Karpas-422 (cell line): ENCODE data around the gene FOXE3. TPM values are rescaled to one million over a fixed set of nuclear protein-coding genes. Genes with fewer than 3 reads are reported as not detected.

ENCODE experiments used
- DNase-seq: peaks from one replicate; pipeline ENCODE4 v3.0.0-alpha.2; 2015
- H2AFZ ChIP-seq: fragments of 200-600 bp; sonication (generic); 2 replicates; pipeline ENCODE4 v1.6.1; 2014; ENCODE audit warnings: antibody characterized with exemption, low read length, mixed read lengths
- H3K27ac ChIP-seq: fragments of 200-600 bp; sonication (generic); 2 replicates; pipeline ENCODE4 v1.5.1; 2014; ENCODE audit warnings: mild to moderate bottlenecking, low read length, moderate library complexity
- H3K27me3 ChIP-seq: fragments of 200-600 bp; sonication (generic); 2 replicates; pipeline ENCODE4 v1.6.1; 2014; ENCODE audit warnings: low read length, mixed read lengths
- H3K36me3 ChIP-seq: fragments of 200-600 bp; sonication (generic); 2 replicates; pipeline ENCODE4 v1.6.1; 2014; ENCODE audit warnings: low read length, mixed read lengths; ENCODE audit not compliant: insufficient read depth
- H3K4me1 ChIP-seq: fragments of 200-600 bp; sonication (generic); 2 replicates; pipeline ENCODE4 v1.6.1; 2014; ENCODE audit warnings: mild to moderate bottlenecking, low read length, mixed read lengths
- H3K4me2 ChIP-seq: fragments of 200-600 bp; sonication (generic); 2 replicates; pipeline ENCODE4 v1.6.1; 2014; ENCODE audit warnings: low read length, low read depth, mild to moderate bottlenecking; ENCODE audit not compliant: poor library complexity, severe bottlenecking
- H3K4me3 ChIP-seq: fragments of 200-600 bp; sonication (generic); 2 replicates; pipeline ENCODE4 v1.5.1; 2014; ENCODE audit warnings: mild to moderate bottlenecking, antibody characterized with exemption, low read length, mixed read lengths
- H3K79me2 ChIP-seq: fragments of 200-600 bp; sonication (generic); 2 replicates; pipeline ENCODE4 v1.6.1; 2014; ENCODE audit warnings: mild to moderate bottlenecking, low read length, mixed read lengths
- H3K9ac ChIP-seq: fragments of 200-600 bp; sonication (generic); 2 replicates; pipeline ENCODE4 v1.6.0; 2014; ENCODE audit warnings: low read length
- H3K9me2 ChIP-seq: fragments of 200-600 bp; sonication (generic), shearing (Covaris generic); replicated peaks from 2 replicates; pipeline ENCODE4 v1.6.0; 2014; ENCODE audit warnings: mild to moderate bottlenecking, low read length, moderate library complexity; ENCODE audit not compliant: insufficient read depth
- H3K9me3 ChIP-seq: fragments of 300-700, 200-600 bp; sonication (generic); 2 replicates; pipeline ENCODE4 v1.6.1; 2014; ENCODE audit warnings: low read length, mixed read lengths
- H4K20me1 ChIP-seq: fragments of 200-600 bp; sonication (generic); 2 replicates; pipeline ENCODE4 v1.6.1; 2014; ENCODE audit warnings: mild to moderate bottlenecking, antibody characterized with exemption, low read length, low read depth; ENCODE audit not compliant: insufficient read depth
- total RNA-seq: library from RNA; depleted of rRNA; stranded (reverse); fragments of >200 nt; shearing (Covaris generic); gene quantifications from 2 replicates; pipeline ENCODE4 v1.2.3, GENCODE V29; 2014; ENCODE audit warnings: low replicate concordance

The FOXE3 gene
- total RNA-seq, 1 experiment from 2014 or later, result not detected

- no peak overlapping the region for H2AFZ ChIP-seq
- H3K4me3 ChIP-seq, result no peak overlapping the region
- H3K9ac ChIP-seq, result no peak overlapping the region
- DNase-seq, result no peak
- no peaks in the 10 kb centered on the region for H3K27me3 ChIP-seq
- 0 out of 2 replicates have a peak, but pooled peaks cover 7% of the 10 kb centered on the region for H4K20me1 ChIP-seq
- no peaks in the 10 kb centered on the region for H3K36me3 ChIP-seq
- no peaks in the 10 kb centered on the region for H3K9me3 ChIP-seq
- H3K9me2 ChIP-seq, result no peaks in the 10 kb centered on the region
- H3K4me2 ChIP-seq, result no peak overlapping the region
- H3K27ac ChIP-seq, result no peak overlapping the region
- H3K79me2 ChIP-seq, result no peaks in the 10 kb centered on the region
- H3K4me1 ChIP-seq, result no peaks in the 10 kb centered on the region
Observed at GRCh38 chr1:47418122-47418521, 2.0 kb downstream of the FOXE3 start.

GRCh38 chr1:47418681-47419325 lies 2.7 kb downstream of the FOXE3 start:
- Histone ChIP-seq H3K79me2 (no peaks in the 10 kb centered on the region), H3K4me1 (no peaks in the 10 kb centered on the region), H3K36me3 (no peaks in the 10 kb centered on the region), H3K9me2 (no peaks in the 10 kb centered on the region), H3K9ac (no peak overlapping the region), H3K9me3 (no peaks in the 10 kb centered on the region), H3K4me2 (no peak overlapping the region), H3K4me3 (no peak overlapping the region), H3K27me3 (no peaks in the 10 kb centered on the region), H2AFZ (no peak overlapping the region), H4K20me1 (peaks cover 9% of the 10 kb centered on the region; the same call in 1 of the 2 replicates), H3K27ac (no peak overlapping the region)
- no peak for DNase-seq

GRCh38 chr1:47420547-47420946 lies 4.5 kb downstream of the FOXE3 start:
- H3K9me2 ChIP-seq, result no peaks in the 10 kb centered on the region
- H3K36me3 ChIP-seq, result no peaks in the 10 kb centered on the region
- no peaks in the 10 kb centered on the region for H3K79me2 ChIP-seq
- H3K9ac ChIP-seq, result no peak overlapping the region
- H4K20me1 ChIP-seq, result peaks cover 8% of the 10 kb centered on the region
- no peak overlapping the region for H3K27ac ChIP-seq
- H3K9me3 ChIP-seq, result no peaks in the 10 kb centered on the region
- no peak overlapping the region for H3K4me2 ChIP-seq
- no peaks in the 10 kb centered on the region for H3K27me3 ChIP-seq
- H3K4me1 ChIP-seq, result no peaks in the 10 kb centered on the region
- DNase-seq, result no peak
- H2AFZ ChIP-seq, result no peak overlapping the region
- H3K4me3 ChIP-seq, result no peak overlapping the region

- Histone ChIP-seq H3K27me3 (no peaks in the 10 kb centered on the region), H4K20me1 (peaks cover 13% of the 10 kb centered on the region), H3K9me2 (no peaks in the 10 kb centered on the region), H3K4me1 (peaks cover 8% of the 10 kb centered on the region), H3K4me2 (no peak overlapping the region), H3K9me3 (no peaks in the 10 kb centered on the region), H3K4me3 (no peak overlapping the region), H2AFZ (no peak overlapping the region), H3K9ac (no peak overlapping the region), H3K79me2 (no peaks in the 10 kb centered on the region), H3K27ac (no peak overlapping the region), H3K36me3 (no peaks in the 10 kb centered on the region)
- DNase-seq, result no peak
Observed at GRCh38 chr1:47423872-47424271, 7.8 kb downstream of the FOXE3 start.

DNA sequence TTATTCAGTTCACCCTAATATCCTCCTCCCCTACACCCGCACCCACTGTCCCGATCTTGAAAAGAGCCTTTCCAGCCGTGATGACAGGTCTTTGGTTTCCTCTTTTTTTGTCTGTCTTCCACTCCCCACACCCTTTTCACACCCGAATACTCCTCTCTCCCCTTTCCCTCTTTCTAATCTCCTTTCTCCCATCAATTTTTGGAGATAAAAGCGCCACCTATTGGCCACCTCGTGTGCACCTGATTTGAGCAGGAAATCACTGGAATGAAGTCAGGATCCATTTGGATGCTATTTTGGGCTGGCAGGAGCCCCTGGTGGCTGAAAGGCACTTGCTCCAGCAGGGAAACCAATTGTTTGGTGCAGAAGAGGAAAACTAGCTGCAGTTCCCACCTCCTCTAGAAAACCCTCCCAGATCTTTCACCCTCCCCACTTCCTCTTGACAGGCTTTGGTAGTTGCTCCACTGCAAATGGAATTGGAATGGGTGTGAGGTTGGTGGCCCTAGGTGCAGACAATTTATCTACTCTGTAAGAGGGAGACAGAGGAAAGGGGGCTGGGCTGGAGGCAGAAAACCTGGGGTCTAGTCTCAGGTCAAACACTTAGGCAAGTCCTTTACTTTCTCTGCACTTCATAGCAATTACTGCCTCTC lies 8.4 kb downstream of the FOXE3 start:
- H4K20me1 ChIP-seq, result peaks cover 13% of the 10 kb centered on the region
- H3K27me3 ChIP-seq, result no peaks in the 10 kb centered on the region

GRCh38 chr1:47431534-47431933 lies 15.4 kb downstream of the FOXE3 start:
- H3K9ac ChIP-seq, result peak overlapping the region; percentile 37
- no peak for DNase-seq
- no peaks in the 10 kb centered on the region for H3K36me3 ChIP-seq
- H3K4me3 ChIP-seq, result no peak overlapping the region
- no peak overlapping the region; the same call in 1 of the 2 replicates for H3K27ac ChIP-seq
- no peaks in the 10 kb centered on the region for H3K9me3 ChIP-seq
- peaks cover 45% of the 10 kb centered on the region for H3K79me2 ChIP-seq
- peak overlapping the region; percentile 21 for H3K4me2 ChIP-seq
- H3K9me2 ChIP-seq, result no peaks in the 10 kb centered on the region
- no peak overlapping the region for H2AFZ ChIP-seq
- H3K4me1 ChIP-seq, result peaks cover 42% of the 10 kb centered on the region
- peaks cover 29% of the 10 kb centered on the region for H4K20me1 ChIP-seq
- H3K27me3 ChIP-seq, result no peaks in the 10 kb centered on the region

More for the DNA sequence above, 8.4 kb downstream of the FOXE3 start:
- DNase-seq, result peak; percentile 51
- no peak overlapping the region for H3K27ac ChIP-seq
- H3K9me2 ChIP-seq, result no peaks in the 10 kb centered on the region
- no peak overlapping the region for H3K4me2 ChIP-seq
- no peak overlapping the region for H3K9ac ChIP-seq
- H3K36me3 ChIP-seq, result no peaks in the 10 kb centered on the region
- H3K4me3 ChIP-seq, result no peak overlapping the region
- peaks cover 8% of the 10 kb centered on the region for H3K4me1 ChIP-seq
- H2AFZ ChIP-seq, result no peak overlapping the region
- no peaks in the 10 kb centered on the region for H3K9me3 ChIP-seq
- H3K79me2 ChIP-seq, result no peaks in the 10 kb centered on the region

DNA sequence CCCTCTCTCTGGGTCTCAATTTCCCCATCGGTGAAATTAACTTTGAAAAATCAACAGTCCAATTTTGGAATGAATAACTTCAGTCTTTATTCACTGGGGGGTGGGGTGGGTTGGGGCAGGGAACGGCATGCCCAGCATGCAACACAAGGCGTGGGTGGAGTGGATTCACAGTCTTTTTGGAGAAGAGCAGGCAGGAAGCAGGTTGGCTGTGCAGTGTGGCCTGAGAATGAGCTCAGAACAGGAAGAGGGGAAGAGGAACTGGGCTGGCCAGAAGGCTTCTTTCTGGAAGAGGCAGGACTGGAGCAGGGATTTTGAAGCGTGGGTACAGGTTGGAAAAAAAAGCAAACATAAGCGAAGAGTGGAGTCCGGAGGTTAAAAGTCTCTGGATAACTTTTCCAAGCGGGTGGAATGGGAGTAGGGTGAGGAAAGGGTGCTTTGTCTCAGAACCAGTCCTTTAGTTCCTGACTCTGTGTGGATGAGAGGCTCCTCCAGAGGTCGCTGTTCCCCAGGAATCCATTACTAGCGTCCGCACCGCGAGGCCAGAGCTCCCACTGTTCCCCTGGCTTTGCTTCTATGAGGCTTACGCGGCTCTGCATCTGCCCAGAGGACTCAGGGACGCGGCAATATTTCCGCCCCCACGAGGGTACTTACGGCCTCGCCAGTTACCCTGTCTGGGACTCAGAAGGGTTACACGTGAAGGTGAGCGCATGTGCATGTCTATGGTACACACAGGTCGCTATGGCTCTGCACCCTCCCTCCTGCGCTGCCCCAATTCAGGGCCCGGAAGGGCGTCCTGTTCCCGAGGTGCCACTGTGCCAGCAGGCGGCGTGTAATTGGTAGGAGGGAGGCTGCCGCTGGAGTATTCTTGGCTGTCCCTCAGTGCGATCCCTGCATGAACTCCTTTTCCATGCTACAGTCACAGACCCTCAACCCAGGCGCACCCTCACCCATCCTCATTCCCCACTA lies 16.3 kb downstream of the FOXE3 start:
- Histone ChIP-seq H4K20me1 (peaks cover 28% of the 10 kb centered on the region), H3K9me2 (no peaks in the 10 kb centered on the region), H3K4me2 (peak overlapping the region; percentile 34), H3K79me2 (peaks cover 53% of the 10 kb centered on the region), H3K27ac (peak overlapping the region; percentile 35; the same call in 1 of the 2 replicates), H3K9ac (no peak overlapping the region), H3K27me3 (no peaks in the 10 kb centered on the region), H3K4me3 (no peak overlapping the region), H2AFZ (no peak overlapping the region), H3K36me3 (no peaks in the 10 kb centered on the region), H3K4me1 (peaks cover 42% of the 10 kb centered on the region), H3K9me3 (no peaks in the 10 kb centered on the region)
- DNase-seq, result peak; percentile 82

DNA sequence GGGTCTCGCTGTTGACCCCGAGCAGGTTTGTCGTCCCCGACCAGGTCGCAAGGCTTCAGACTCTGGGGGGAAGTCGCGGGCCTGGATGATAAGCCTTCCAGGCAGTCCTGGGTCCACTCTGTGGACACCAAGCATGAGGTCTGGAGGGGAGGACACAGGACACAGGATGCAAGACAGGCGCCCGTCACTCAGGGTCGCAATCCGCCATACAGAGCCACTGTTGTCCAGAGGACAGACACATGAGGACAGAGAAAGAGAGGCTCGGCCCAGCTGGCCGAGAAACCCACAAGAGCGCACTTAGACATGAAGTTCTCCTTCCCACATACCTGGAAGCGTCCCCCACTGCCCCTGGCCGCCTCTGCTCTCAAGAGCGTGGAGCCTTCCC lies 16.9 kb downstream of the FOXE3 start:
- H3K4me1 ChIP-seq, result peaks cover 40% of the 10 kb centered on the region
- H3K4me2 ChIP-seq, result peak overlapping the region; percentile 34

More for the DNA sequence above, 16.9 kb downstream of the FOXE3 start:
- no peak overlapping the region for H3K9ac ChIP-seq
- no peaks in the 10 kb centered on the region for H3K36me3 ChIP-seq
- H2AFZ ChIP-seq, result no peak overlapping the region
- H3K4me3 ChIP-seq, result no peak overlapping the region
- no peaks in the 10 kb centered on the region for H3K9me2 ChIP-seq
- DNase-seq, result no peak
- no peaks in the 10 kb centered on the region for H3K9me3 ChIP-seq
- H3K27ac ChIP-seq, result no peak overlapping the region
- H3K79me2 ChIP-seq, result peaks cover 53% of the 10 kb centered on the region
- no peaks in the 10 kb centered on the region for H3K27me3 ChIP-seq
- peaks cover 24% of the 10 kb centered on the region for H4K20me1 ChIP-seq
